Right lobe of liver (tissue), 6 donors: ENCODE results near the gene CNEP1R1. TPM values are rescaled to one million over a fixed set of nuclear protein-coding genes. Genes with fewer than 3 reads are reported as not detected.
"Not testable (repeated sequence)": the region's sequence is repeated elsewhere in the genome, so short reads cannot be mapped to it uniquely, and the experiment has no call there.

Experiments used
- ATAC-seq, 4 donors: fragments of 200-7000 bp; cut with Tn5 transposase; one replicate each; pipeline ENCODE4 v1.9.1; 2020; ENCODE audit warnings: mild to moderate bottlenecking in 4 of 4, moderate library complexity in 4 of 4
- DNase-seq, 3 donors: peaks; one replicate each; pipeline ENCODE4 v3.0.0-alpha.2; 2020
- H3K27ac ChIP-seq, 3 donors: fragments of 200-600 bp; one replicate each; pipeline ENCODE4 v1.8.0; 2022
- H3K27me3 ChIP-seq, 2 donors: fragments of 200-600 bp; one replicate each; pipeline ENCODE4 v1.8.0; 2022
- H3K36me3 ChIP-seq, 4 donors: fragments of 200-600 bp; sonication (generic) in 1 of 4; one replicate each; pipeline versions ENCODE4 v1.5.1 to v1.8.0; 2017 to 2022; ENCODE audit warnings: control low read depth in 1 of 4
- H3K4me1 ChIP-seq, 4 donors: fragments of 200-600 bp; sonication (generic) in 1 of 4; one replicate each; pipeline versions ENCODE4 v1.5.1 to v1.8.0; 2017 to 2022; ENCODE audit warnings: control low read depth in 1 of 4
- H3K4me3 ChIP-seq, 3 donors: fragments of 200-600 bp; one replicate each; pipeline ENCODE4 v1.8.0; 2022
- H3K9me3 ChIP-seq, 4 donors: fragments of 200-600 bp; sonication (generic) in 1 of 4; one replicate each; pipeline versions ENCODE4 v1.5.1 to v1.8.0; 2017 to 2022; ENCODE audit warnings: control low read depth in 1 of 4
- POLR2A ChIP-seq: fragments of 450-650 bp; IDR thresholded peaks from one replicate; pipeline ENCODE4 v1.6.1; 2017; ENCODE audit warnings: antibody characterized with exemption, mild to moderate bottlenecking
- WGBS: methylation state at CpG from one replicate; pipeline ENCODE4 v1.1.6; 2018; ENCODE audit warnings: low coverage, low lambda C conversion rate; ENCODE audit not compliant: insufficient coverage; ENCODE audit errors: missing lambda C conversion rate; 5-methylcytosine and 5-hydroxymethylcytosine counted together
- intact Hi-C, 2 donors: fragments of 100-400 bp; cut with DNase I; formaldehyde crosslinking; loops; one replicate each; pipeline versions ENCODE4 v1.11.2 to v1.14.1; 2022
- total RNA-seq, 6 experiments: library from RNA; depleted of rRNA in 2 of 6; stranded (reverse); fragments of >200 nt in 2 of 6; fragmentation: NEBNext Ultra II Directional in 3 of 6; extraction: Animal tissue kit (Norgen Biotek cat#: 25700) in 3 of 6; gene quantifications; one replicate each; pipeline versions ENCODE4 v1.1.0 to v1.2.4, GENCODE V29; 2016 to 2023
- TF ChIP-seq, protein P1 (sequence below), 4 donors: fragments of 200-600 bp in 3 of 4; fragments of 450-650 bp in 1 of 4; IDR thresholded peaks; one replicate each; pipeline versions ENCODE4 v1.5.1 to v1.8.0; 2016 to 2022; ENCODE audit warnings: antibody characterized with exemption in 4 of 4, mild to moderate bottlenecking in 2 of 4
- donor health status: DM: no; HTN: yes; CAD: no.
- donor health status: DM: no; HTN: no; CAD: no.
- donor health status: DM: no; HTN: no; CAD: no.
- donor health status: DM: no; HTN: yes; CAD: no.
- donor health status: DM: no; HTN: yes; CAD: no.

CNEP1R1 gene
- total RNA-seq, 6 experiments from 2014 or later: 6.0 to 9.6 (median 7.5) TPM

DNA sequence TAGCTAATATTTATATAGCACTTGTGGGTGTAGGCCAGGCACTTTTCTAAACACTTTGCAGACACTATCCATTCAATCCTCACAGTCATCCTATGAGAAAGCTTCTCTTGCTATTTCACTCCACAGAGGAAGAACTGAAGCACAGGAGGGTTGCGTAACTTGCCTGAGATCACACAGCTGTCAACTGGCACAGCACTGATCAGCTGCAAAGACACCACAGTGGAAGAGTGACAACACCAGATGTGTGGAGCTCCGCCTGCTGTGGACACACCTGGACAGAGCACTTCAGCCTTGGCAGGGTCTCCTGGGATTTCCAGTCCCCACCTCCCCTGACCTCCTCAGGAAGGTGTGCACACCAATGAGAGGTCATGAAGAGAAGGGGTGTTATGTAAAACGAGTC, 13.3 kb upstream of the CNEP1R1 start:
- no peak overlapping the region for H3K27ac ChIP-seq
- TF ChIP-seq POLR2A: no peak
- TF ChIP-seq, protein P1, sequence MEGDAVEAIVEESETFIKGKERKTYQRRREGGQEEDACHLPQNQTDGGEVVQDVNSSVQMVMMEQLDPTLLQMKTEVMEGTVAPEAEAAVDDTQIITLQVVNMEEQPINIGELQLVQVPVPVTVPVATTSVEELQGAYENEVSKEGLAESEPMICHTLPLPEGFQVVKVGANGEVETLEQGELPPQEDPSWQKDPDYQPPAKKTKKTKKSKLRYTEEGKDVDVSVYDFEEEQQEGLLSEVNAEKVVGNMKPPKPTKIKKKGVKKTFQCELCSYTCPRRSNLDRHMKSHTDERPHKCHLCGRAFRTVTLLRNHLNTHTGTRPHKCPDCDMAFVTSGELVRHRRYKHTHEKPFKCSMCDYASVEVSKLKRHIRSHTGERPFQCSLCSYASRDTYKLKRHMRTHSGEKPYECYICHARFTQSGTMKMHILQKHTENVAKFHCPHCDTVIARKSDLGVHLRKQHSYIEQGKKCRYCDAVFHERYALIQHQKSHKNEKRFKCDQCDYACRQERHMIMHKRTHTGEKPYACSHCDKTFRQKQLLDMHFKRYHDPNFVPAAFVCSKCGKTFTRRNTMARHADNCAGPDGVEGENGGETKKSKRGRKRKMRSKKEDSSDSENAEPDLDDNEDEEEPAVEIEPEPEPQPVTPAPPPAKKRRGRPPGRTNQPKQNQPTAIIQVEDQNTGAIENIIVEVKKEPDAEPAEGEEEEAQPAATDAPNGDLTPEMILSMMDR (IDR thresholded peaks at IDR 0.05): no peak
- intact Hi-C loops: no loop called here
- ATAC-seq (peak in 1 of 4 donors; percentile 9), DNase-seq (no peak)
- no peaks in the 10 kb centered on the region for H3K9me3 ChIP-seq
- no peak overlapping the region for H3K4me3 ChIP-seq
- WGBS: 56% methylated on average over 2 of the region's 3 CpGs
- H3K4me1 ChIP-seq: no peaks in the 10 kb centered on the region
- H3K27me3 ChIP-seq: no peaks in the 10 kb centered on the region
- H3K36me3 ChIP-seq: no peaks in the 10 kb centered on the region

DNA sequence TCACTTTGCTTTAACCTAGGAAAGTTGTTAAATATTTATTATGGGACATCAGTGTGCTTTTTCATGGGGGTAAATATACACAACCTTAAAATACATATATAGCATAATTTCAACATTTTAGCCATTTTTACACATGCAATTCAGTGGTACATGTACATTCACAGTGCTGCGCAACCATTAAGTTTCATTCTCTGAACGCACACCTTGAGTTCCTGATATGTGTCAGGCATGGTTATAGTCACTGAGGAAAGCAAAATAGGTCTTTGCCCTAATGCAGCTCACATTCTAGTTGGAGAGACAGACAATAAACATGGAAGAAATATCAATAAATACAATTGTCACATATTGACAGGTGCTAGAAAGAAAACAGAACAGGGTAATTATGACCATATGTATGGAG, 12.8 kb upstream of the CNEP1R1 start:
- intact Hi-C loops: no loop called here
- DNase-seq (no peak), ATAC-seq (no peak)
- Histone ChIP-seq H3K27ac (no peak overlapping the region), H3K9me3 (no peaks in the 10 kb centered on the region), H3K4me1 (no peaks in the 10 kb centered on the region), H3K36me3 (no peaks in the 10 kb centered on the region), H3K27me3 (no peaks in the 10 kb centered on the region), H3K4me3 (no peak overlapping the region)
- no peak for TF ChIP-seq POLR2A
- TF ChIP-seq, protein P1 (IDR thresholded peaks at IDR 0.05): no peak
- 84% methylated on average over 2 of the region's 2 CpGs for WGBS

DNA sequence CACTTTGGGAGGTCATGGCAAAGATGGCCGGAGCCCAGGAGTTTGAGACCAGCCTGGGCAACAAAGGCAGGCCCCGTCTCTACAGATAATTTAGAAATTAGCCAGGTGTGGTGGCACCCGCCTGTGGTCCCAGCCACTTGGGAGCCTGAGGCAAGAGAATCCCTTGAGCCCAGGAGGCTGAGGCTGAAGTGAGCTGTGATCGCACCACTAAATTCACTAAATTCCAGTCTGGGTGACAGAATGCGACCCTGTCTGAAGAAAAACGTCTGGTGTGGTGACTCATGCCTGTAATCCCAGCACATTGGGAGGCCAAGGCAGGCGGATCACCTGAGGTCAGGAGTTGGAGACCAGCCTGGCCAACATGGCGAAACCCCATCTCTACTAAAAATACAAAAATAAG, 10.8 kb upstream of the CNEP1R1 start:
- intact Hi-C loops, H3K9me3 ChIP-seq, ATAC-seq, H3K36me3 ChIP-seq, H3K4me1 ChIP-seq, H3K4me3 ChIP-seq, H3K27ac ChIP-seq, DNase-seq, H3K27me3 ChIP-seq: not testable (repeated sequence)
- WGBS: 100% methylated on average over 1 of the region's 8 CpGs

DNA sequence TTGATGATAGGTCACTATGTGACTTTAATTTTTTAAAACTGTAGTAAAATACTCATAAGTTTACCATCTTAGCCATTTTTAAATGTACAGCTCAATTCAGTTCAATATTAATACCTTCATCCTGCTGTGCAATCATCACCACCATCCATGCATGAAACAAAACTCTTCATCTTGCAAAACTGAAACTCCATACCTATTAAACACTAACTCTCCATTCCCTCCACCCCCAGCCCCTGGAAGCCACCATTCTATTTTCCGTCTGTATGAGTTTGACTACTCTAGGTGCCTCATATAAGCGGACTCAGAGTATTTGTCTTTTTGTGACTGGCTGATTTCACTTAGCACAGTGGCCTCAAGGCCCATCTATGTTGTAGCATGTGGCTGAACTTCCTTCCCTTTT, 9.4 kb upstream of the CNEP1R1 start:
- Histone ChIP-seq H3K4me3 (no peak overlapping the region), H3K27ac (no peak overlapping the region), H3K9me3 (no peaks in the 10 kb centered on the region), H3K4me1 (no peaks in the 10 kb centered on the region), H3K27me3 (no peaks in the 10 kb centered on the region), H3K36me3 (no peaks in the 10 kb centered on the region)
- ATAC-seq (no peak), DNase-seq (no peak)
- intact Hi-C loops: no loop called here
- TF ChIP-seq, protein P1 (IDR thresholded peaks at IDR 0.05): no peak
- TF ChIP-seq POLR2A: no peak
- WGBS: 81% methylated on average over 2 of the region's 2 CpGs

DNA sequence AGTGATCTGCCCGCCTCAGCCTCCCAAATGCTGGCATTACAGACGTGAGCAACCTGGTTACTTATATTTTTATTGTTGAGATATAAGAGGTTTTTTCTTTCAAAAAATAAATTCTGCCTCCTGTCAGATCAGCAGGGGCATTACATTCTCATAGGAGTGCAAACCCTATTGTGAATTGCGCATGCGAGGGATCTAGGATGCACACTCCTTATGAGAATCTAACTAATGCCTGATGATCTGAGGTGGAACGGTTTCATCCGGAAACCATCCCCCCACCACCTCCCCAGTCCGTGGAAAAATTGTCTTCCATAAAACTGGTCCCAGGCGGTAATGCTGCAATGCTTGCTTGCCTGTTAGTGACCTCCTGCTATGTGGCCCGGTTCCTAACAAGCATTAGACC, 7.5 kb upstream of the CNEP1R1 start:
- no peaks in the 10 kb centered on the region for H3K9me3 ChIP-seq
- H3K4me3 ChIP-seq: no peak overlapping the region
- intact Hi-C loops: no loop called here
- TF ChIP-seq POLR2A: no peak
- TF ChIP-seq, protein P1 (IDR thresholded peaks at IDR 0.05): no peak
- no peak overlapping the region for H3K27ac ChIP-seq
- no peaks in the 10 kb centered on the region for H3K27me3 ChIP-seq
- H3K36me3 ChIP-seq: no peaks in the 10 kb centered on the region
- DNase-seq: no peak
- no peaks in the 10 kb centered on the region for H3K4me1 ChIP-seq
- ATAC-seq: no peak
- 71% methylated on average over 6 of the region's 9 CpGs for WGBS
